Neural cell (in vitro differentiated cells): Measurements from ENCODE around the gene B3GNT5. TPM values are rescaled to one million over a fixed set of nuclear protein-coding genes. Genes with fewer than 3 reads are reported as not detected.

Experiments used
- H2AFZ ChIP-seq: fragments of 200-600, 300-800 bp; sonication (generic), shearing (Covaris generic); 2 replicates; pipeline ENCODE4 v1.6.0; 2014; ENCODE audit warnings: low read depth, mild to moderate bottlenecking, antibody characterized with exemption, low read length, moderate library complexity
- H3F3A ChIP-seq: fragments of 200-600 bp; shearing (Covaris generic); 2 replicates; pipeline ENCODE4 v1.6.1; 2016; ENCODE audit warnings: mild to moderate bottlenecking, moderate library complexity, mixed read lengths, antibody characterized with exemption, low read length; ENCODE audit not compliant: insufficient read depth, poor library complexity, severe bottlenecking
- H3K27ac ChIP-seq: fragments of 200-600, 300-800 bp; sonication (generic), shearing (Covaris generic); 2 replicates; pipeline ENCODE4 v1.5.1; 2014; ENCODE audit warnings: mild to moderate bottlenecking, low read length, moderate library complexity
- H3K27me3 ChIP-seq: fragments of 300-800, 200-600 bp; sonication (generic), shearing (Covaris generic); 2 replicates; pipeline ENCODE4 v1.6.0; 2014; ENCODE audit warnings: mild to moderate bottlenecking, low read depth, low read length, moderate library complexity; ENCODE audit not compliant: insufficient read depth
- H3K36me3 ChIP-seq: fragments of 300-800, 200-600 bp; sonication (generic), shearing (Covaris generic); 2 replicates; pipeline ENCODE4 v1.5.1; 2014; ENCODE audit warnings: mild to moderate bottlenecking, antibody characterized with exemption, low read length, moderate library complexity; ENCODE audit not compliant: insufficient read depth
- H3K4me2 ChIP-seq: fragments of 300-800, 200-600 bp; sonication (generic), shearing (Covaris generic); 2 replicates; pipeline ENCODE4 v1.6.0; 2014; ENCODE audit warnings: mild to moderate bottlenecking, low read length
- H3K4me3 ChIP-seq: fragments of 300-800, 200-600 bp; sonication (generic), shearing (Covaris generic); 2 replicates; pipeline ENCODE4 v1.5.1; 2014; ENCODE audit warnings: mild to moderate bottlenecking, low read length, moderate library complexity
- H3K79me2 ChIP-seq: fragments of 200-600 bp; shearing (Covaris generic); replicated peaks from 2 replicates; pipeline ENCODE4 v1.6.0; 2014; ENCODE audit warnings: mild to moderate bottlenecking, low read length, moderate library complexity; ENCODE audit not compliant: insufficient read depth
- H3K9ac ChIP-seq: fragments of 300-800, 200-600 bp; sonication (generic), shearing (Covaris generic); 2 replicates; pipeline ENCODE4 v1.6.1; 2016; ENCODE audit warnings: mild to moderate bottlenecking, low read length, mixed read lengths
- H3K9me2 ChIP-seq: fragments of 200-600 bp; shearing (Covaris generic); 2 replicates; pipeline ENCODE4 v1.6.1; 2016; ENCODE audit warnings: mild to moderate bottlenecking, low read length, mixed read lengths; ENCODE audit not compliant: insufficient read depth
- H3K9me3 ChIP-seq: fragments of 200-600, 300-800 bp; sonication (generic), shearing (Covaris generic); 2 replicates; pipeline ENCODE4 v1.6.1; 2016; ENCODE audit warnings: mild to moderate bottlenecking, mixed run types, low read length, moderate library complexity, mixed read lengths
- H4K20me1 ChIP-seq: fragments of 200-600 bp; shearing (Covaris generic); 2 replicates; pipeline ENCODE4 v1.6.1; 2016; ENCODE audit warnings: mild to moderate bottlenecking, mixed run types; ENCODE audit not compliant: insufficient read depth
- CTCF ChIP-seq: fragments of 450-650 bp; IDR thresholded peaks from 2 replicates; pipeline ENCODE4 v1.5.1; 2014; ENCODE audit warnings: antibody characterized with exemption, mild to moderate bottlenecking, moderate library complexity; ENCODE audit not compliant: poor library complexity, severe bottlenecking
- EP300 ChIP-seq: fragments of 450-650 bp; conservative IDR thresholded peaks from 2 replicates; pipeline ENCODE4 v1.6.1; 2014; ENCODE audit warnings: antibody characterized with exemption, mild to moderate bottlenecking, moderate library complexity; ENCODE audit not compliant: poor library complexity, severe bottlenecking
- MXI1 ChIP-seq: fragments of 450-650 bp; conservative IDR thresholded peaks from 2 replicates; pipeline ENCODE4 v1.6.1; 2014; ENCODE audit warnings: antibody characterized with exemption, mild to moderate bottlenecking; ENCODE audit not compliant: poor library complexity, severe bottlenecking
- REST ChIP-seq: IDR thresholded peaks from 2 replicates; pipeline ENCODE4 v1.6.1; 2012; ENCODE audit warnings: borderline replicate concordance
- SMC3 ChIP-seq: fragments of 450-650 bp; conservative IDR thresholded peaks from 2 replicates; pipeline ENCODE4 v1.6.1; 2014; ENCODE audit warnings: antibody characterized with exemption, mild to moderate bottlenecking, moderate library complexity; ENCODE audit not compliant: poor library complexity
- TAF1 ChIP-seq: IDR thresholded peaks from 2 replicates; pipeline ENCODE4 v1.6.1; 2012; ENCODE audit warnings: low read depth
- polyA plus RNA-seq: library from polyadenylated mRNA; depleted of rRNA; stranded (reverse); fragments of >200 nt; gene quantifications from 2 replicates; pipeline ENCODE4 v1.2.3, GENCODE V29; 2014

The B3GNT5 gene
- polyA plus RNA-seq, 1 donor from 2014 or later, result 6.1 TPM

GRCh38 chr3:183254487-183255347 is 1.7 kb downstream of the B3GNT5 start:
- Histone ChIP-seq H3K9ac (peak overlapping the region; percentile 65), H3K27ac (peak overlapping the region; percentile 14), H3K4me3 (peak overlapping the region; percentile 70), H4K20me1 (no peaks in the 10 kb centered on the region), H3K9me2 (no peaks in the 10 kb centered on the region), H3K36me3 (no peaks in the 10 kb centered on the region), H3K27me3 (peaks cover 37% of the 10 kb centered on the region), H3K79me2 (peaks cover 22% of the 10 kb centered on the region), H3K4me2 (peak overlapping the region; percentile 11), H2AFZ (peak overlapping the region; percentile 14), H3K9me3 (no peaks in the 10 kb centered on the region), H3F3A (no peaks in the 10 kb centered on the region)
- no peak for TF ChIP-seq CTCF

GRCh38 chr3:183255348-183255730 is 2.3 kb downstream of the B3GNT5 start:
- no peak overlapping the region for H3K27ac ChIP-seq
- H3K36me3 ChIP-seq, result no peaks in the 10 kb centered on the region
- TF ChIP-seq REST (no peak), MXI1 (no peak)
- H3K79me2 ChIP-seq, result peaks cover 22% of the 10 kb centered on the region
- H3K9me3 ChIP-seq, result no peaks in the 10 kb centered on the region
- H3K9me2 ChIP-seq, result no peaks in the 10 kb centered on the region
- H3K27me3 ChIP-seq, result peaks cover 37% of the 10 kb centered on the region
- no peaks in the 10 kb centered on the region for H3F3A ChIP-seq
- no peak overlapping the region for H2AFZ ChIP-seq
- no peak overlapping the region for H3K4me2 ChIP-seq
- no peaks in the 10 kb centered on the region for H4K20me1 ChIP-seq
- no peak overlapping the region for H3K9ac ChIP-seq
- peak overlapping the region; percentile 70 for H3K4me3 ChIP-seq

- TF ChIP-seq TAF1, result no peak
- no peak for TF ChIP-seq SMC3
- no peak for TF ChIP-seq REST
- TF ChIP-seq EP300, result no peak
- no peak for TF ChIP-seq MXI1
- Histone ChIP-seq H3K27ac (no peak overlapping the region), H3K9ac (no peak overlapping the region), H3K4me3 (no peak overlapping the region), H3K27me3 (peaks cover 7% of the 10 kb centered on the region), H3K36me3 (no peaks in the 10 kb centered on the region), H3K4me2 (no peak overlapping the region), H3K9me3 (no peaks in the 10 kb centered on the region), H4K20me1 (no peaks in the 10 kb centered on the region), H2AFZ (no peak overlapping the region), H3F3A (no peaks in the 10 kb centered on the region), H3K9me2 (no peaks in the 10 kb centered on the region), H3K79me2 (peaks cover 27% of the 10 kb centered on the region)
These were observed 6.0 kb downstream of the B3GNT5 start for GRCh38 chr3:183259087-183259486.
